HAP-1 (cell line): ENCODE measurements around the gene PALMD.

Source experiments
- DNase-seq, 2 experiments: peaks; one replicate each; pipeline ENCODE4 v3.0.0-alpha.2; 2016 to 2020; ENCODE audit warnings: low spot score in 2 of 2
- H3K27me3 ChIP-seq: fragments of 250-450 bp; sonication (Bioruptor Pico); 2 replicates; pipeline ENCODE4 v1.5.1; 2020; ENCODE audit warnings: low read depth, mild to moderate bottlenecking, moderate library complexity
- H3K36me3 ChIP-seq: fragments of 250-450 bp; sonication (Bioruptor Pico); replicated peaks from 2 replicates; pipeline ENCODE4 v1.5.1; 2020; ENCODE audit warnings: mild to moderate bottlenecking
- H3K4me1 ChIP-seq: fragments of 250-450 bp; sonication (Bioruptor Pico); 2 replicates; pipeline ENCODE4 v1.5.1; 2020; ENCODE audit warnings: mild to moderate bottlenecking
- H3K4me3 ChIP-seq: fragments of 250-450 bp; sonication (Bioruptor Pico); 2 replicates; pipeline ENCODE4 v1.5.1; 2020; ENCODE audit warnings: mild to moderate bottlenecking, moderate library complexity
- H3K9me3 ChIP-seq: fragments of 250-450 bp; sonication (Bioruptor Pico); 2 replicates; pipeline ENCODE4 v1.5.1; 2020; ENCODE audit warnings: mild to moderate bottlenecking, moderate library complexity
- in situ Hi-C: fragments of 300-500 bp; cut with MboI; formaldehyde crosslinking; loops from 3 replicates; pipeline ENCODE4 v1.14.3; 2020; ENCODE audit warnings: low sequenced_read_pairs, inconsistent platforms, mixed read lengths

PALMD gene, protein sequence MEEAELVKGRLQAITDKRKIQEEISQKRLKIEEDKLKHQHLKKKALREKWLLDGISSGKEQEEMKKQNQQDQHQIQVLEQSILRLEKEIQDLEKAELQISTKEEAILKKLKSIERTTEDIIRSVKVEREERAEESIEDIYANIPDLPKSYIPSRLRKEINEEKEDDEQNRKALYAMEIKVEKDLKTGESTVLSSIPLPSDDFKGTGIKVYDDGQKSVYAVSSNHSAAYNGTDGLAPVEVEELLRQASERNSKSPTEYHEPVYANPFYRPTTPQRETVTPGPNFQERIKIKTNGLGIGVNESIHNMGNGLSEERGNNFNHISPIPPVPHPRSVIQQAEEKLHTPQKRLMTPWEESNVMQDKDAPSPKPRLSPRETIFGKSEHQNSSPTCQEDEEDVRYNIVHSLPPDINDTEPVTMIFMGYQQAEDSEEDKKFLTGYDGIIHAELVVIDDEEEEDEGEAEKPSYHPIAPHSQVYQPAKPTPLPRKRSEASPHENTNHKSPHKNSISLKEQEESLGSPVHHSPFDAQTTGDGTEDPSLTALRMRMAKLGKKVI

DNA sequence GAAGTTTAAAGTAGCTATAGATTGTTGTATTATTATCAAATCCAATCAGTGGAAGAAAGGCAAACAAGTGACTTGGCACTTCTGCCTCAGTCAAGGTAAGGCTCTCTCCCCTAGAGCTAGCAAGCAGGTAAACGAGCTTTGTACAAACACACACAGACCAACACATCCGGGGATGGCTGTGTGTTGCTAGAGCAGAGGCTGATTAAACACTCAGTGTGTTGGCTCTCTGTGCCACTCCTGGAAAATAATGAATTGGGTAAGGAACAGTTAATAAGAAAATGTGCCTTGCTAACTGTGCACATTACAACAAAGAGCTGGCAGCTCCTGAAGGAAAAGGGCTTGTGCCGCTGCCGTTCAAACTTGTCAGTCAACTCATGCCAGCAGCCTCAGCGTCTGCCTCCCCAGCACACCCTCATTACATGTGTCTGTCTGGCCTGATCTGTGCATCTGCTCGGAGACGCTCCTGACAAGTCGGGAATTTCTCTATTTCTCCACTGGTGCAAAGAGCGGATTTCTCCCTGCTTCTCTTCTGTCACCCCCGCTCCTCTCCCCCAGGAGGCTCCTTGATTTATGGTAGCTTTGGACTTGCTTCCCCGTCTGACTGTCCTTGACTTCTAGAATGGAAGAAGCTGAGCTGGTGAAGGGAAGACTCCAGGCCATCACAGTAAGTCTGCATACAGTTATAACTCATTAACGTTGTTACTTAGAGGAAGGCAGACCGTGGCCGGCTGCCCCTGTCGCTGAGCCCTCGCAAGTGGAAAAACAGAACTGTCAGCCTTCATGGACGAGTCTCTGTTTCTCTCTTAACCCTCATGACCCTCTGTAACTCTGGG, at the start of gene PALMD:
PALMD (plus strand) TSS at position 415 of the 833 bp plus-strand sequence; CDS start at position 620, 205 bp downstream.
- no peaks in the 10 kb centered on the region for H3K9me3 ChIP-seq
- no peak within 1 kb of the TSS for H3K4me3 ChIP-seq
- no peaks in the 10 kb centered on the region for H3K27me3 ChIP-seq
- DNase-seq = no peak
- H3K4me1 ChIP-seq = peaks cover 10% of the 10 kb centered on the region
- no peaks in the 10 kb centered on the region for H3K36me3 ChIP-seq
- in situ Hi-C loops = no loop called here

DNA sequence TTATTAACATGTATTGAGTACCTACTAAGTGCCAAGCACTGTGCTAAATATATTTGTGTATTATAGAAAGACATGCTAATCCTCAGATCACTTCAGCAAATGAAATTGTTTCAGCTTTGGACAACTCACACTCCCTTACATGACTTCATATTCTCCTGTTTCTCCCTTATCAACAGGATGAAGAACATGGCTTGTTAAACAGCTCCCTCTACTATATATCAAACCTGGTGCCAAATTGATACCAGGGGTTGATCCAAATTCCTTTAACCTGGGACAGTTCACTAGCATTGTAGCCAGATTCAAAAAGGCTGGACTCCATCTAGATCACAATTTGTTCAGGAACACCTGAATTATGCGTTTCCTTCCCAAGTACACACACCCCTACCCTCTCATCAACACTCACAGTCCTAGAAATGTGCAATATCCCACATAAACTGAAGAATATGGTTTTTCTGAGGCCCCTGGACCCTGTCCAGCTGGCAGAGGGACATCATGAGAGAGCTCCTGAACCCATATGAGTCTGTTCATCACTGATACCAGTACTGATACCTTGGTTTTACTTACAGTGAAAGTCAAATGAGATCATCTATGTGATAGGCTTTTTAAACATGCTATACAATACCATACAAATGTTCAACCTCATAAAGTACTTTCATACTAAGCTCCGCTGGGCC, 47.0 kb upstream of the PALMD start:
- in situ Hi-C loops = no loop called here
- H3K4me1 ChIP-seq = no peaks in the 10 kb centered on the region
- H3K27me3 ChIP-seq = no peaks in the 10 kb centered on the region
- no peak overlapping the region for H3K4me3 ChIP-seq
- H3K9me3 ChIP-seq = no peaks in the 10 kb centered on the region
- H3K36me3 ChIP-seq = no peaks in the 10 kb centered on the region
- DNase-seq = no peak

DNA sequence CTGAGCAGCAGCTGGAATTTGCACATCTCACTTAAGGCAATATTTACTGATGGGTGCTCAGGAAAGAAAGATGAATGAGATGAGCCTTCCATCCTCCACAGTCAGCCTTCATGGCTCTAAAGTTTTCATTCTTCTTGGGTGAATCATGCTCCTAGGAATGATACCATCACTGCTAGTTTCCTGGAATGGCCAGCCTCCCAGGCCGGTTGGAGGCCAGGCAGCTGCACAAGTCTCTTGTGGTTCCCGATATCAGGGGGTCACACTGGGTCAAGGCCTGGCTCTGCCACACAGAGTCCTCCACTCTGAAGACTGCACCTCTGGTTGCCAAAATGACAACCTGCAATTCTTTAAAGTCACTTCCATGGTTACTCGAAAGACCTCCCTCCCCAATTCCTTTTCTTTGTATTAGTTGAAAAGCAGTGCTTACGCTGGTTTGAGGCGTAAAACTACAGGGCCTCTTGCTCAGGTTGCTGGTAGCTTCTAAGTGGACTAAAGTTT, 46.2 kb upstream of the PALMD start:
- DNase-seq = no peak
- no peaks in the 10 kb centered on the region for H3K9me3 ChIP-seq
- in situ Hi-C loops = no loop called here

DNA sequence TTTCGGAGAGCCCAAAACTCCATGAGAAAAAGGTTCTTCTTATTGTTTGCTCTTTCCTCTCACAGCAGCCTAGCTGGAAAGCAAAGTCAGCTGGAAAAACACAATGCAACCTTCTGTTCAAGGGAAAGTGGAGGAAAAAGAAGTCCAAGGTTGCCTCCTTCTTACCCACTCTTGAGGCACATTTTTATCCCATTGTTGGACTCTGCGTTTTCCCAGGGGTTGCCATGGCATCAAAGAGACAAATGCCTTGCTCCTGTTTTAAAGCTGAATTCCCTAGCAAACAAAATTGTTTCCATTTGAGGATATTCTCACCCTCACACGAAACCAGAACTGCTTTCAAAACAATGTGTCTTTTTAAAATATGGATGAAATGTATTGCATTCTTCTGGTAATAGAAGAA, 45.1 kb upstream of the PALMD start:
- no peaks in the 10 kb centered on the region for H3K36me3 ChIP-seq
- DNase-seq = peak; percentile 11
- no peaks in the 10 kb centered on the region for H3K4me1 ChIP-seq
- in situ Hi-C loops = no loop called here
- H3K27me3 ChIP-seq = no peaks in the 10 kb centered on the region
- H3K9me3 ChIP-seq = no peaks in the 10 kb centered on the region
- H3K4me3 ChIP-seq = no peak overlapping the region

More for the DNA sequence above, 46.2 kb upstream of the PALMD start:
- Histone ChIP-seq H3K27me3 (no peaks in the 10 kb centered on the region), H3K4me1 (no peaks in the 10 kb centered on the region), H3K4me3 (no peak overlapping the region), H3K36me3 (no peaks in the 10 kb centered on the region)

DNA sequence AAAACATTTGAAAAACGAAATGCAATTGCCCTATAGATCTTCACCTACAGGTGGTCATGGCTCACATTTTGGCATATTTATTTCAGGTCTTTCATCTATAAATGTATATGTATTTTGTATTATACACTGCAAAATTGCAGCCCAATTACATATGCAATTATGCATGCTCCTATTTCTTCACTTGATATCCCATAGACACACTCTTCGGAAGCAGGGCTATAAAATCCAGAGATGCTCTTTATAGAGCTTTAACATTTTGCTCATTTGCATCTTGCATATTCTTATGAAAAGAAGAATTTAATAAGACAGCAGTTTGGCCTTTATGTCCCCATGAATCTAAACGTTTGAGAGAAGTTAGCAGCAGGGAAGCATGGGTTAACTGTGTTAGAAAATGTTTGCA, 44.7 kb upstream of the PALMD start:
- Histone ChIP-seq H3K36me3 (no peaks in the 10 kb centered on the region), H3K9me3 (no peaks in the 10 kb centered on the region), H3K27me3 (no peaks in the 10 kb centered on the region), H3K4me3 (no peak overlapping the region), H3K4me1 (no peaks in the 10 kb centered on the region)
- no peak for DNase-seq
- in situ Hi-C loops = no loop called here

DNA sequence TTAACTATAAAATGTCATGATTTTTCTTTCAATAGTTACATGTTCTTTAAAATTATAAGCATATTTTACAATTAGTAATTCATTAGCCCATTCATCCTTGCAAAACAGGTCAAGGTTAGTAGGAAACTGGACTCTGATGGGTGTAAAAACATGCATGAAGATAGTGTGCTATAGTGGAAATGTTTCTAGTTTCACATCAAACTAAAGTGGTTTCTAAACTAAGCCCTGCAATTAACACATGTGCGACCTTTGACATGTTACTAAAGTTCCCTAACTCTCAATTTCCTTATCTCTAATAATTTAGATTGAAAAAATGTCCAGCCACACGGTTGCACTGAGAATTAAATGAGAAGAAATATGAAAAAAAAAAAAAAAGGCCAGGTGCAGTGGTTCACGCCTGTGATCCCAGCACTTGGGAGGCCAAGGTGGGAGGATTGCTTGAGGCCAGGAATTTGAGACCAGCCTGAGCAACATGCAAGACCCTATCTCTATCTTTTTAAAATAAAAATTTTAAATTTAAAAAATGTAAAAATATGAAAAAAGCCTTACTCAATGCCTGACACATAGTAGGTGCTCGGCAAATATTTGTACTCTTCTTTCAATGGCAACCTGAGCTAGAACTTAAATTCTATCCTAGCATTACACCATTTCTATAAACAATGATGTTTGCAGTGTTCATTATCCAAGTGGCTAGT, 44.1 kb upstream of the PALMD start:
- no peak overlapping the region for H3K4me3 ChIP-seq
- H3K4me1 ChIP-seq = no peaks in the 10 kb centered on the region
- no peaks in the 10 kb centered on the region for H3K9me3 ChIP-seq
- in situ Hi-C loops = no loop called here
- no peaks in the 10 kb centered on the region for H3K27me3 ChIP-seq
- no peaks in the 10 kb centered on the region for H3K36me3 ChIP-seq
- DNase-seq = no peak

DNA sequence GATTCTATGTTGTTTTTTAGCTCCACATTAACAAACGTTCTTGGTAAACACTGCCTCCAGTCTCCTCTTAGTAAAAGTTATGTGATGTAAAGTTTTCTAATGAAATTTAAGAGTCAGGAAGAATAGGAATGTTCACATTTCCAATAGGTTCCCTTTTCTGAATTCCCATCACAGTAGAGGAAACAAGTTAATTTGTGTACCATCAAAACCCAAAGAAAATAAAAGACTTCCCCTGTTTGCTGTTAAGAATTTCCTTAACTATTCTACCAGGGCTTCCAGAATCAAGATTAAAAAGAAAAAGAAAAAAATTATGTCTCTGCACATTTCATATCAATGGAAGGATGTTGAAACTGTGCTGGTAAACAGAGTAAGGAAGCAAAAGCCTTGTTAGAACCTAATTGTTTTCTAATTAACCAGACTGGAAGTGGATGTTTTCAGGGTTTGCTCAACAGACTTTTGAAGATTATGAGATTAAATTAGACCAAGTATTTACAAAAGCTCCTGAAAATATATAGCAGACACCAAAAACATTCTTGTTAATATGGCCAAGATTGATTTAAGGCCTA, 43.4 kb upstream of the PALMD start:
- in situ Hi-C loops = no loop called here
- H3K4me1 ChIP-seq = no peaks in the 10 kb centered on the region
- no peaks in the 10 kb centered on the region for H3K36me3 ChIP-seq
- no peaks in the 10 kb centered on the region for H3K27me3 ChIP-seq
- DNase-seq = no peak
- no peaks in the 10 kb centered on the region for H3K9me3 ChIP-seq
- H3K4me3 ChIP-seq = no peak overlapping the region

DNA sequence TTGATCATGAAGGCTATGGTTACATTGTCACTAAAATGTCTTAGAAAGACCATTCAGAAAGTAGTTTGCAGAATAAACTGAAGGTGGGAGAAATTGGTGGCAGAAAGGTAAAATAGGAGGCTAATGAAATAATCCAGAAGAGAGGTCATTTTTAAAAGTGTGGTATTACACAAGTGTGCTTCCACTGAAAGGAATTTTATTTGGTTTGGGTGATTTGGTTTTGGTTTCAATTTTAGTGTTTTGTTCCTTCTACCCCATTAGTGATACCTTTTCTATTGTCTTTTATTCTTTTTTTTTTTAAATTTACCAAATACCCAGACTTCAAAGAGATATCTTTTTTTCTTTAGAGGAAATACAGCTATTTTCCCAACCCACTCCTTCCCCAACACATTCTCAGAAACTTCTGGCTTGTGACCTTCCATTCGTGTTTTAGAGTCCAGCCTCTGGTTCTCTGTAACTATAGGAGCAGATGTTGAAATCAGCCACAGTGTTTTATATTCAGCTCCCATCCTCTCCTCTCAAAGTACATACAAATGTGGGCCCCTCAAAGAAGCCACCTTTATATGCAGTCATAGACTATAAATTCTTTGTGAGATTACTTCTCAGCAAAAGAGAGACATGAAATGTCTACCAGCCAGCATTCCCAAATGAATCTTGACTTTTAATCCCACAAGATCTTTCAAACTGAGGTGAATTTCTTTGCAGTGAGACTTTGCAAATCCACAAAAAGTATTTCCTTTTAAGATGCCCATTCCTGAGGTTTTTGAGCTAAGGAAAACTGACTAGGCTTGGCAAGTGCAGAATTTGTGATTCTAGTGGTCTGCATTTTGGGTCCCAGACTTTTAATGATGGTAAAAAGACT, 42.0 kb upstream of the PALMD start:
- Histone ChIP-seq H3K36me3 (no peaks in the 10 kb centered on the region), H3K27me3 (no peaks in the 10 kb centered on the region), H3K9me3 (no peaks in the 10 kb centered on the region), H3K4me1 (no peaks in the 10 kb centered on the region), H3K4me3 (no peak overlapping the region)
- in situ Hi-C loops = no loop called here
- DNase-seq = no peak

DNA sequence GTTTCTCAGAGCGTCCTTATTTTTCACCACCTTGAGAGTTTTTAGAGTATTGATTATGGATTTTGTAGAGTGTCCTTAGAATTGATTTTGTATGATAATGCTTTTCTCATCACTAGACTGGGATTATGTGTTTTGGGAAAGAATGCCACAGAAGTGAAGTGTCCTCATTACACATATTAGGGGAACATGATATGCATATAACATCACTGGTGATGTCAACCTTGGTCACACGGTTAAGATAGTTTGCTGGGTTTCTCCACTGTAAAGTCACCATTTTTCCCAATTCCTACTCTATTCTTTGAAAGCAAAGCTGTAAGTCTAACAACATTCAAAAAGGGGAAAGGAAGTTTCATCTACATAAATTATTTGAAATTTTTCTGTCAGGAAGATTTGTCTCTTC, 39.6 kb upstream of the PALMD start:
- Histone ChIP-seq H3K9me3 (no peaks in the 10 kb centered on the region), H3K4me1 (no peaks in the 10 kb centered on the region), H3K27me3 (0 out of 2 replicates have a peak, but pooled peaks cover 4% of the 10 kb centered on the region), H3K4me3 (no peak overlapping the region), H3K36me3 (no peaks in the 10 kb centered on the region)
- in situ Hi-C loops = no loop called here
- no peak for DNase-seq

DNA sequence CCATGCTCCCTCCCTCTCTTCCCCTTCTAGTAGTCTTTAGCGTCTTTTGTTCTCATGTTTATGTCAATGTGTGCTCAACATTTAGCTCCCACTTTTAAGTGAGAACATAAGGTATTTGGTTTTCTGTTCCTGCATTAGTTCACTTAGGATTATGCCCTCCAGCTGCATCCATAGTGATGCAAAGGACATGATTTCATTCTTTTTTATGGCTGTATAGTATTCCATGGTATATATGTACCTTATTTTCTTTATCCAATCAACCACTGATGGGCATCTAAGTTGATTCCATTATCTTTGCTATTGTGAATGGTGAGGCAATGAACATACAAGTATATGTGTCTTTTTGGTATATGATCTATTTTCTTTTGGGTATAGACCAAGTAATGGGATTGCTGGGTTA, 38.3 kb upstream of the PALMD start:
- H3K27me3 ChIP-seq = 0 out of 2 replicates have a peak, but pooled peaks cover 4% of the 10 kb centered on the region
- no peak for DNase-seq
- in situ Hi-C loops = no loop called here
- no peak overlapping the region for H3K4me3 ChIP-seq
- no peaks in the 10 kb centered on the region for H3K4me1 ChIP-seq
- H3K36me3 ChIP-seq = no peaks in the 10 kb centered on the region
- no peaks in the 10 kb centered on the region for H3K9me3 ChIP-seq

DNA sequence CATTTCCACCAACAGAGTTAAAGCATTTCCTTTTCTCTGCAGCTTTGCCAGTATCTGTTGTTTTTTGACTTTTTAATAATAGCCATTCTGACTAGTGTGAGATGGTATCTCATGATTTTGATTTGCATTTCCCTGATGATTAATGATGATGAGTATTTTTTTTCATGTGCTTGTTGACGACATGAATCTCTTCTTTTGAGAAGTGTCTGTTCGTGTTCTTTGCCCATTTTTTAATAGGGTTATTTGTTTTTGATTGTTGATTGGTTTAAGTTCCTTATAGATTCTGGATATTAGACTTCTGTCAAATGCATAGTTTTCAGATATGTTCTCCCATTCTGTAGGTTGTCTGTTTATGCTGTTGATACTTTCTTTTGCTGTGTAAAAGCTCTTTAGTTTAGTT, 37.9 kb upstream of the PALMD start:
- H3K27me3 ChIP-seq = 0 out of 2 replicates have a peak, but pooled peaks cover 4% of the 10 kb centered on the region
- DNase-seq = no peak
- H3K9me3 ChIP-seq = no peaks in the 10 kb centered on the region
- in situ Hi-C loops = no loop called here
- no peaks in the 10 kb centered on the region for H3K4me1 ChIP-seq
- no peak overlapping the region for H3K4me3 ChIP-seq
- H3K36me3 ChIP-seq = no peaks in the 10 kb centered on the region

DNA sequence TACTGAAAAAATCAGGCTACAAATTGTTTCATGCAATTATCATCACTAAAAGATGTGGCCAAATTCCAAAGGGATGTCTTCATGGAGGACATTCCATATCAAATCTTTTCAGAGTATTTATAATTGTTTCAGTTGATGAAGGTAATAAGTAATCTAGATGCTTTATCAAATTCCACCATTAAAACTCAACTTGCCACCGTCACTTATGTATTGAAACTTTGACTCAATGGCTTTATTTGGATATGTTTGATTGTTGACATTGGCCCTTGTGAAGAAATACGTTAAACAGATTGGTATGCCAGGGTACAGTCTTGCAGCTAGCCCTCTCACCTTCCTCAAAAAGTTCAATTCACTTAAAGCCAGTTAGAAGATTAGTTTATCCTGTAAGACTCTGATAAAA, 32.2 kb upstream of the PALMD start:
- Histone ChIP-seq H3K36me3 (no peaks in the 10 kb centered on the region), H3K27me3 (0 out of 2 replicates have a peak, but pooled peaks cover 4% of the 10 kb centered on the region), H3K4me3 (no peak overlapping the region), H3K4me1 (no peaks in the 10 kb centered on the region), H3K9me3 (no peaks in the 10 kb centered on the region)
- no peak for DNase-seq
- in situ Hi-C loops = no loop called here
